OCI-LY1 (cell line): Measurements from ENCODE around the gene AGAP1.

Source experiments
- EZH2 ChIP-seq: fragments of 200-600 bp; sonication (generic), shearing (Covaris generic); IDR thresholded peaks from 2 replicates; pipeline ENCODE4 v1.8.0; 2017; ENCODE audit warnings: borderline replicate concordance, mixed run types, mild to moderate bottlenecking, antibody characterized with exemption, low read length, moderate library complexity, mixed read lengths
- TF ChIP-seq, protein P1 (sequence below): fragments of 200-600 bp; sonication (generic), shearing (Covaris generic); IDR thresholded peaks from 2 replicates; pipeline ENCODE4 v1.5.1; 2017; ENCODE audit warnings: mild to moderate bottlenecking, antibody characterized with exemption, low read length, moderate library complexity, mixed read lengths

DNA sequence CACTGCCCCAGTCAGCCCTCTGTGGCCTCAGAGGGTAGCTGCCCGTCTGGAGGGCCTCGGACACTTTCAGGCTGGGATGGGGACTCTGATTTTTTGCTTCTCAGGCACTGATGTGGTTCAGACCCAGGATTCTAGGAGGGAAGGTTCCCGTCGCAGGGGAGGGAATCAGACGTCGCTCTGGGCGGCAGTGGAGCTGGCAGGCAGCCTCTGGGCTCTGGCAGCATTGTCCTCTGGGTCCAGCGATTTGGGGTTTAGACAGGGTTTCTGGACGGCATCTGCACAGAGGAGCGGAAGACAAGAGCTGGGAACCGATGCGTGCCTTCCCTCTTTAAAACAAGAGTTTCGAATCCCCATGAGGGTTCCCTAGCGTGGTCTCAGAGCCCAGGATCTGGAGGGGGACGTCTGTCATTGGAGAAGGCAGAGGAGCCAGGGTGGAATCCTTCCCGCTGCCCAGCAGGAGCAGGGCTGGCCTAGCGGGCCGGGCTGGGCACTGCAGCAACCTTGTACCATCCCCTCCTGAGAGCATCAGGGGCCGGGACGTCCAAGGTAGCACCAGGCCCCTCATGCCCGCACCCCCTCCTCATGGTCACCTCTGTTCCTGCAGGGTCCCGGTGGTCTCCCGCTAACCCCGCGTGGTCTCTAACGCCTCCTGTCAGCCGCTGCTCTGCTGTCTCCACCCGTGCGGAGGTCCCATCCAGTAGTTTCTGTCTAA is 246.0 kb downstream of the AGAP1 start:
- TF ChIP-seq, protein P1, sequence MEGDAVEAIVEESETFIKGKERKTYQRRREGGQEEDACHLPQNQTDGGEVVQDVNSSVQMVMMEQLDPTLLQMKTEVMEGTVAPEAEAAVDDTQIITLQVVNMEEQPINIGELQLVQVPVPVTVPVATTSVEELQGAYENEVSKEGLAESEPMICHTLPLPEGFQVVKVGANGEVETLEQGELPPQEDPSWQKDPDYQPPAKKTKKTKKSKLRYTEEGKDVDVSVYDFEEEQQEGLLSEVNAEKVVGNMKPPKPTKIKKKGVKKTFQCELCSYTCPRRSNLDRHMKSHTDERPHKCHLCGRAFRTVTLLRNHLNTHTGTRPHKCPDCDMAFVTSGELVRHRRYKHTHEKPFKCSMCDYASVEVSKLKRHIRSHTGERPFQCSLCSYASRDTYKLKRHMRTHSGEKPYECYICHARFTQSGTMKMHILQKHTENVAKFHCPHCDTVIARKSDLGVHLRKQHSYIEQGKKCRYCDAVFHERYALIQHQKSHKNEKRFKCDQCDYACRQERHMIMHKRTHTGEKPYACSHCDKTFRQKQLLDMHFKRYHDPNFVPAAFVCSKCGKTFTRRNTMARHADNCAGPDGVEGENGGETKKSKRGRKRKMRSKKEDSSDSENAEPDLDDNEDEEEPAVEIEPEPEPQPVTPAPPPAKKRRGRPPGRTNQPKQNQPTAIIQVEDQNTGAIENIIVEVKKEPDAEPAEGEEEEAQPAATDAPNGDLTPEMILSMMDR: no peak
- TF ChIP-seq EZH2: no peak
